ENCODE results near the gene KRTAP5-2.
"Not testable (repeated sequence)": the region's sequence is repeated elsewhere in the genome, so short reads cannot be mapped to it uniquely, and the experiment has no call there.

KRTAP5-2 gene

DNA sequence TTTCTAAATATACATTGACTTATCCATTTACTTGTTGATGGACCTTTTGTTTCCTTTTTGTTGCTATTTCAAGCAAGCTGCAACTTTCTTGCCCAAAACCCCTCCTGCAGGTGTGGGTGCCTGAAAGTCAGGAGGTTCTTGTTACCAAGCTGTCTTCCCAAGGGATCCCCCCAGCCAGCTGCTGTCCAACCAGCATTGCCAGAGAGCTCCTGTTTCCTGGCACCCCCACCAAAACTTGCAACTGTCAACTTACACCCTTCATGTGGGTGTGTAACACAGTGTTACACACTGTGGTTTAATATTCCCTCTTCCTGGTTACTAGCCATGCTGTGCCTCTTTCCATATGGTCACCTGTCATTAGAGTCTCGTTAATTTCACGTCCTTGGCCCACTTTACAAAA lies 11.4 kb downstream of the KRTAP5-2 start:
- Histone ChIP-seq H4K20me1 (ENCODE audit: insufficient read depth, low read length) (no peaks in the 10 kb centered on the region), H3K9ac (ENCODE audit: low read length) (no peak overlapping the region), H3K4me2 (ENCODE audit: low read depth, low read length) (no peak overlapping the region), H3K9me3 (replicated peaks; ENCODE audit: insufficient read depth, low read length) (no peaks in the 10 kb centered on the region), H3K4me1 (ENCODE audit: low read length) (no peaks in the 10 kb centered on the region), H3K36me3 (replicated peaks; ENCODE audit: insufficient read depth, low read length) (no peaks in the 10 kb centered on the region), H3K27ac (ENCODE audit: low read length) (no peak overlapping the region), H3K4me3 (ENCODE audit: low read length) (no peak overlapping the region), H2AFZ (ENCODE audit: low read length) (no peak overlapping the region), H3F3A (ENCODE audit: insufficient read depth, low read length) (no peaks in the 10 kb centered on the region), H3K9me2 (replicated peaks; ENCODE audit: insufficient read depth, low read length) (no peaks in the 10 kb centered on the region), H3K79me2 (ENCODE audit: low read length) (no peaks in the 10 kb centered on the region), H3K27me3 (replicated peaks; ENCODE audit: insufficient read depth, low read length) (peaks cover 87% of the 10 kb centered on the region)
- no peak for TF ChIP-seq EZH2phosphoT487 (IDR thresholded peaks at IDR 0.05; ENCODE audit: low read length)
- TF ChIP-seq CTCF (IDR thresholded peaks at IDR 0.05; ENCODE audit: low read length): no peak
- no peak for TF ChIP-seq EZH2 (optimal IDR thresholded peaks at IDR 0.05; ENCODE audit: low read depth, low read length)
- DNase-seq: no peak

DNA sequence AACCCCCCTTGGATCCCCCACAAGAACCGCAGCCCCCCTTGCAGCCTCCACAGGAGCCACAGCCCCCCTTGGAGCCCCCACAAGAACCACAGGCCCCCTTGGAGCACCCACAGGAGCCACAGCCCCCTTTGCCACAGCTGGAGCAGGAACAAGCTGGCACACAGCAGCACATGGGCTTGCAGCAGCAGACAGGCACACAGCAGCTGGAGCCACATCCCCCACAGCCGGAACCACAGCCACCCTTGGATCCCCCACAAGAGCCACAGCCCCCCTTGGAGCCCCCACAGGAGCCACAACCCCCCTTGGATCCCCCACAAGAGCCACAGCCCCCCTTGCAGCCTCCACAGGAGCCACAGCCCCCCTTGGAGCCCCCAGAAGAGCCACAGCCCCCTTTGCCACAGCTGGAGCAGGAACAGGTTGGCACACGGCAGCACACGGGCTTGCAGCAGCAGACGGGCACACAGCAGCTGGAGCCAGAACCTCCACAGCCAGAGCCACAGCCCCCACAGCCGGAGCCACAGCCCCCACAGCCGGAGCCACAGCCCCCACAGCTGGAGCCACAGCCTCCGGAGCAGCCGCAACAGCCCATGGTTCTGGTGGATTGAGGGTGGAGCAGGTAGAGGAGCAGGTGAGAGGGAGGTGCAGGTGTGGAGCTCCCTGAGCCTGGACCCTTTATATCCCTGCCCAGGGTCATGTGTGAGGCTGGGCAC lies 13.3 kb downstream of the KRTAP5-2 start, which contains the start of gene KRTAP5-1:
Gene KRTAP5-1, minus strand, starts transcription at position 623 of the 710 bp plus-strand sequence. Its CDS starts 34 bp downstream, at position 589.
- not testable (repeated sequence) for H3K36me3 ChIP-seq (replicated peaks; ENCODE audit: insufficient read depth, low read length); H2AFZ ChIP-seq (ENCODE audit: low read length); H3K4me1 ChIP-seq (ENCODE audit: low read length); H3K4me3 ChIP-seq (ENCODE audit: low read length); H3K79me2 ChIP-seq (ENCODE audit: low read length); H4K20me1 ChIP-seq (ENCODE audit: insufficient read depth, low read length); H3K9ac ChIP-seq (ENCODE audit: low read length); H3K9me2 ChIP-seq (replicated peaks; ENCODE audit: insufficient read depth, low read length); H3K9me3 ChIP-seq (replicated peaks; ENCODE audit: insufficient read depth, low read length); DNase-seq; H3K27ac ChIP-seq (ENCODE audit: low read length); H3K4me2 ChIP-seq (ENCODE audit: low read depth, low read length); H3F3A ChIP-seq (ENCODE audit: insufficient read depth, low read length)
- H3K27me3 ChIP-seq (replicated peaks; ENCODE audit: insufficient read depth, low read length): peaks cover 84% of the 10 kb centered on the region

- not testable (repeated sequence) for DNase-seq; H2AFZ ChIP-seq (ENCODE audit: low read length); H3K27ac ChIP-seq (ENCODE audit: low read length); H3K4me1 ChIP-seq (ENCODE audit: low read length); H3K4me2 ChIP-seq (ENCODE audit: low read depth, low read length); H4K20me1 ChIP-seq (ENCODE audit: insufficient read depth, low read length); H3K9me3 ChIP-seq (replicated peaks; ENCODE audit: insufficient read depth, low read length); H3K4me3 ChIP-seq (ENCODE audit: low read length); H3K79me2 ChIP-seq (ENCODE audit: low read length); H3F3A ChIP-seq (ENCODE audit: insufficient read depth, low read length); H3K36me3 ChIP-seq (replicated peaks; ENCODE audit: insufficient read depth, low read length); H3K9ac ChIP-seq (ENCODE audit: low read length); H3K9me2 ChIP-seq (replicated peaks; ENCODE audit: insufficient read depth, low read length)
- H3K27me3 ChIP-seq (replicated peaks; ENCODE audit: insufficient read depth, low read length): peaks cover 84% of the 10 kb centered on the region
These were observed 15.2 kb downstream of the KRTAP5-2 start for GRCh38 chr11:1582909-1583308.

DNA sequence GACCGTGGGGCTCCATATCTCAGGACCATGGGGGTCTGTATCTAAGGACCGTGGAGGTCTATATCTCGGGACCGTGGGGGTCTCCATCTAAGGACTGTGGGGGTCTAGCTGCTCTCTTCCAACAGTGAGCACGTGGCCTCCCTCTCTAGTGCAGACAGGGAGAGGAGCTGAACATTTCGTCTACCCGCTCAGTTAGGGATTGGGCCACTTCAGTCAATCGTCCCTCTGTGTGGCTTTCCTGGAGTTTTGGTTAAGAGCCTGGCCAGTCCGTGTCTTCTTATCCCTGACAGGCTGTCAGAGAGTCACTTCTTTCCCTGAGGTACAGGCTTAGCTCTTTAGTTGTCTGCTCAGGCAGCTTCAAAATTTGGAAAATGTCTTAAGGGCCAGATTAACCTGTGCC lies 16.1 kb downstream of the KRTAP5-2 start:
- peaks cover 86% of the 10 kb centered on the region for H3K27me3 ChIP-seq (replicated peaks; ENCODE audit: insufficient read depth, low read length)
- TF ChIP-seq CTCF (IDR thresholded peaks at IDR 0.05; ENCODE audit: low read length) (no peak), EZH2 (optimal IDR thresholded peaks at IDR 0.05; ENCODE audit: low read depth, low read length) (no peak), EZH2phosphoT487 (IDR thresholded peaks at IDR 0.05; ENCODE audit: low read length) (no peak)
- no peaks in the 10 kb centered on the region for H3K79me2 ChIP-seq (ENCODE audit: low read length)
- no peak for DNase-seq
- H3K27ac ChIP-seq (ENCODE audit: low read length): no peak overlapping the region
- no peak overlapping the region for H2AFZ ChIP-seq (ENCODE audit: low read length)
- H3K36me3 ChIP-seq (replicated peaks; ENCODE audit: insufficient read depth, low read length): no peaks in the 10 kb centered on the region
- no peak overlapping the region for H3K4me3 ChIP-seq (ENCODE audit: low read length)
- no peak overlapping the region for H3K9ac ChIP-seq (ENCODE audit: low read length)
- no peaks in the 10 kb centered on the region for H3K9me3 ChIP-seq (replicated peaks; ENCODE audit: insufficient read depth, low read length)
- no peaks in the 10 kb centered on the region for H3K4me1 ChIP-seq (ENCODE audit: low read length)
- no peaks in the 10 kb centered on the region for H3F3A ChIP-seq (ENCODE audit: insufficient read depth, low read length)
- H3K4me2 ChIP-seq (ENCODE audit: low read depth, low read length): no peak overlapping the region
- H3K9me2 ChIP-seq (replicated peaks; ENCODE audit: insufficient read depth, low read length): no peaks in the 10 kb centered on the region
- H4K20me1 ChIP-seq (ENCODE audit: insufficient read depth, low read length): no peaks in the 10 kb centered on the region

Data from MM.1S (cell line).